Ishikawa (cell line): ENCODE data around the gene LAYN.

Experiments used
- CEBPB ChIP-seq: IDR thresholded peaks from 2 replicates; pipeline ENCODE4 v1.6.1; 2012
- CREB1 ChIP-seq: IDR thresholded peaks from 2 replicates; pipeline ENCODE4 v1.6.1; 2012; ENCODE audit warnings: low read depth
- EGR1 ChIP-seq: IDR thresholded peaks from 2 replicates; pipeline ENCODE4 v1.6.1; 2012
- EP300 ChIP-seq: IDR thresholded peaks from 2 replicates; pipeline ENCODE4 v1.6.1; 2012; ENCODE audit warnings: borderline replicate concordance
- FOXM1 ChIP-seq: IDR thresholded peaks from 2 replicates; pipeline ENCODE4 v1.6.1; 2012; ENCODE audit warnings: low read depth, borderline replicate concordance
- NFIC ChIP-seq: IDR thresholded peaks from 2 replicates; pipeline ENCODE4 v1.6.1; 2012
- RAD21 ChIP-seq: IDR thresholded peaks from 2 replicates; pipeline ENCODE4 v1.6.1; 2012; ENCODE audit warnings: low read depth
- TAF1 ChIP-seq: IDR thresholded peaks from 2 replicates; pipeline ENCODE4 v1.6.1; 2012; ENCODE audit warnings: low read depth, mild to moderate bottlenecking
- TCF12 ChIP-seq: IDR thresholded peaks from 2 replicates; pipeline ENCODE4 v1.6.1; 2012; ENCODE audit warnings: low read depth
- TEAD4 ChIP-seq: IDR thresholded peaks from 2 replicates; pipeline ENCODE4 v1.6.1; 2012
- YY1 ChIP-seq: IDR thresholded peaks from 2 replicates; pipeline ENCODE4 v1.6.1; 2012; ENCODE audit warnings: low read depth
- TF ChIP-seq, protein P1 (sequence below): IDR thresholded peaks from 2 replicates; pipeline ENCODE4 v1.6.1; 2012; ENCODE audit warnings: low read depth, mild to moderate bottlenecking
- TF ChIP-seq, protein P2 (sequence below): IDR thresholded peaks from 2 replicates; pipeline ENCODE4 v1.6.1; 2012
- TF ChIP-seq, protein P3 (sequence below): IDR thresholded peaks from 2 replicates; pipeline ENCODE4 v1.6.1; 2012

DNA sequence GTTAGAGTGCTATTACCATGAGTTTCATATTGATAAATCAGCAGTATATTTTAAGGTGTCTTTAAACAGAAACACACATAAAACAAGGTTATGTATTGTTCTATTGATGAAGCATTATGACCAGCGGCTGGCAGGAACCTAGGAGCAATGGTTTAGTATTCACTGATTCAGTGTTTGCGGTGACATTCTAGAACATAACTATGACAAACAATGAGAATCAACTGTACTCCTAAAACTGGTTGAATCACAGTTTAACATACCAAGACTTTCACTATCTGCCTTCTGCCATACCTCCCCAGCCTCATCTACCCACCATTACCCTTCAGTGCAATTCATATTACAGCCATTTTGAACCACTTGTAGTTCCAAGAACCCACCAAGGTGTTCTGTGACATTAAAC, 17.2 kb upstream of the LAYN start:
- no peak for TF ChIP-seq EGR1
- TF ChIP-seq TCF12: no peak
- TF ChIP-seq, protein P1, sequence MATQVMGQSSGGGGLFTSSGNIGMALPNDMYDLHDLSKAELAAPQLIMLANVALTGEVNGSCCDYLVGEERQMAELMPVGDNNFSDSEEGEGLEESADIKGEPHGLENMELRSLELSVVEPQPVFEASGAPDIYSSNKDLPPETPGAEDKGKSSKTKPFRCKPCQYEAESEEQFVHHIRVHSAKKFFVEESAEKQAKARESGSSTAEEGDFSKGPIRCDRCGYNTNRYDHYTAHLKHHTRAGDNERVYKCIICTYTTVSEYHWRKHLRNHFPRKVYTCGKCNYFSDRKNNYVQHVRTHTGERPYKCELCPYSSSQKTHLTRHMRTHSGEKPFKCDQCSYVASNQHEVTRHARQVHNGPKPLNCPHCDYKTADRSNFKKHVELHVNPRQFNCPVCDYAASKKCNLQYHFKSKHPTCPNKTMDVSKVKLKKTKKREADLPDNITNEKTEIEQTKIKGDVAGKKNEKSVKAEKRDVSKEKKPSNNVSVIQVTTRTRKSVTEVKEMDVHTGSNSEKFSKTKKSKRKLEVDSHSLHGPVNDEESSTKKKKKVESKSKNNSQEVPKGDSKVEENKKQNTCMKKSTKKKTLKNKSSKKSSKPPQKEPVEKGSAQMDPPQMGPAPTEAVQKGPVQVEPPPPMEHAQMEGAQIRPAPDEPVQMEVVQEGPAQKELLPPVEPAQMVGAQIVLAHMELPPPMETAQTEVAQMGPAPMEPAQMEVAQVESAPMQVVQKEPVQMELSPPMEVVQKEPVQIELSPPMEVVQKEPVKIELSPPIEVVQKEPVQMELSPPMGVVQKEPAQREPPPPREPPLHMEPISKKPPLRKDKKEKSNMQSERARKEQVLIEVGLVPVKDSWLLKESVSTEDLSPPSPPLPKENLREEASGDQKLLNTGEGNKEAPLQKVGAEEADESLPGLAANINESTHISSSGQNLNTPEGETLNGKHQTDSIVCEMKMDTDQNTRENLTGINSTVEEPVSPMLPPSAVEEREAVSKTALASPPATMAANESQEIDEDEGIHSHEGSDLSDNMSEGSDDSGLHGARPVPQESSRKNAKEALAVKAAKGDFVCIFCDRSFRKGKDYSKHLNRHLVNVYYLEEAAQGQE: no peak
- no peak for TF ChIP-seq CEBPB
- TF ChIP-seq FOXM1: no peak
- no peak for TF ChIP-seq EP300
- no peak for TF ChIP-seq CREB1
- no peak for TF ChIP-seq TAF1
- no peak for TF ChIP-seq YY1
- TF ChIP-seq, protein P2, sequence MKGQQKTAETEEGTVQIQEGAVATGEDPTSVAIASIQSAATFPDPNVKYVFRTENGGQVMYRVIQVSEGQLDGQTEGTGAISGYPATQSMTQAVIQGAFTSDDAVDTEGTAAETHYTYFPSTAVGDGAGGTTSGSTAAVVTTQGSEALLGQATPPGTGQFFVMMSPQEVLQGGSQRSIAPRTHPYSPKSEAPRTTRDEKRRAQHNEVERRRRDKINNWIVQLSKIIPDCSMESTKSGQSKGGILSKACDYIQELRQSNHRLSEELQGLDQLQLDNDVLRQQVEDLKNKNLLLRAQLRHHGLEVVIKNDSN: no peak
- TF ChIP-seq, protein P3, sequence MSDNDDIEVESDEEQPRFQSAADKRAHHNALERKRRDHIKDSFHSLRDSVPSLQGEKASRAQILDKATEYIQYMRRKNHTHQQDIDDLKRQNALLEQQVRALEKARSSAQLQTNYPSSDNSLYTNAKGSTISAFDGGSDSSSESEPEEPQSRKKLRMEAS: no peak
- no peak for TF ChIP-seq RAD21
- TF ChIP-seq NFIC: no peak
- no peak for TF ChIP-seq TEAD4
